ENCODE results near the gene KDM4B.

KDM4B gene

DNA sequence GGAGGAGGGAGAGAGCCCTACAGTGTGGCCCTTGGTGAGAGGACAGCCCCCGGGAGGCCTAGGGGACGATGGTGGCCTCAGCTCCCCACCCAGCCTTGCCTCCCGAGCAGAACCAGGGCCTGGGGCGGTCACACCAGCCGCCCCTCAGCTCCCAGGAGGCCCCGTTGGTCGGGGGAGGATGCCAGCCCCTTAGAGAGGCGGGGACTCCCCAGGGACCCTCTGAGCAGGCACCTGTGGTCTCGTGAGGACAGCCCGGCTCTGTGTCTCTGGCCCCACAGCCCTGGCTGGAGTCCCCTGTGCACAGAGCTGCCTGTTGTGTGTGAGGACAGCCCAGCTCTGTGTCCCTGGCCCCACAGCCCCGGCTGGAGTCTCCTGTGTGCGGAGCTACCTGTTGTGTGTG lies 158.8 kb downstream of the KDM4B start:
- no peak for DNase-seq

DNA sequence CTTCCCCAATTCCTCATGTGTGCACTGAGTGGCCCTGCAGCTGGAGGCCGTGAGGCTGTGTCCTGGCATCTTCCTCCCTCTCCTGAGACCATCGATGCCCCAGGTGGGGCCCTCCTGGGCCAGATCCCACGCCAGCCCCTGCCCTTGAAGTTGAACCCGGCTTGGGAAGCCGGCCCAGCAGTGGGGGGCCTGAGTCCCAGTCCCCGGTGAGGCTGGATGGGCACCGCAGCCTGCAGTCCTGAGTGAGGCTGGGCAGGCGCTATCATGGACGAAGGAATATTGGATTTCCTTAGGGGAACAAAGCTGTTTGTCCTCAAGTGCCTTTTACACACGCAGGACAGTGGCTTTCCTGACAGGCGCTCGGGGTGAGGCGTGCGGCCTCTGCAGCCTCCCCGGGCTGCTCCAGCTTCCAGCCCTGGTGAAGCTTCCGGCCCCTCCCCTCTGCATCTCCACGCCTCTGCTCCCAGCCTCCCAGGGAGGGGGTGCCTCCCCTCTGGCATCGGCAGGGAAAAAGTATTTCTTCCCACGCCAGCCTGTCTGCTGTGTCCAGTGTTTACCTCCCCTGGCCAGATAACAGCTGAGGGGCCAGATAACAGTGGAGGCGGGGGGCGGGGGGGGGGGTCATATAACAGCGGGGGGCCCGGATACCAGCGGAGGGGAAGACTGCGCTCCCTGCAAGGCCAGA lies 159.5 kb downstream of the KDM4B start:
- no peak for DNase-seq

DNA sequence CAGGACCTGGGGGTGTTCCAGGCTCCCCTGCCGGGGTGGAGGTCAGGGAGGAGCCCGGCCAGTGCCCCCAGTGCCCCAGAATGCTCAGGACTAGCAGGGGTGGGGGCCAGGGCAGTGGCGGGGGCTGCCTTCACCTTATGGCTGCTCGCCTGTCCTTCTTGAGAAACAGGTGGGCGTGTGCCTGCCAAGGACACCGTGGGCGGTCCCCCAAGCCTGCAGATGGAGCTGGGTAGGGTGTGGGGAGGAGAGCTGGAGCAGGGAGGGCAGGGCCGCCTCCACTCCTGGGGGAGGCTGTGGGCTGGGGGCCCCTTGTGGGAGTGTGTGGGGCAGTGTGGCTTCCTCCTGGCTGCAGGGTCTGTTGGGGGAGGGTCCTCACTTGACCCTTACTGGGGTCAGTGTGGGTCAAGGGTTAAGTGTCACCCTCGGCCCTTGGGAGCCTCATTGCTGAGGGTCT lies 160.1 kb downstream of the KDM4B start:
- no peak for DNase-seq

DNA sequence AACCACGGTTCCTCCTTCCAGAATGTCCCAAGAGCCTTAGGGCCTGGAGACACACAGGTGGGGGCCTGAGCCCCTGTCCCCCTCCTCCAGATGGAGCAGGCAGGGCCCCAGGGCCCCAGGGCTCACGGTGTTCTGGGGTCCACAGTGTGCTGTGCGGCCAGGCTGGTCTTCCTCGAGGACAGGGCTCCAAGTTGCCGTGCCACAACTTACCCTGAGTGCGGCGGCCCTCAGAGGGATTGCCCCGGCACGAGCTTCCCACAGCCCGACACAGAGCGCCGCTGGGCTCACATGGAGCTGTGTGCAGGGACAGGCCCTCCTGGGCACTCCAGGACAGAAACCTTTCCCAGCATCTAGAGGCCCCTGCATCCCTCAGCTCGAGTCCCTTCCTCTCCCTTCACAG lies 160.8 kb downstream of the KDM4B start:
- DNase-seq, result no peak

DNA sequence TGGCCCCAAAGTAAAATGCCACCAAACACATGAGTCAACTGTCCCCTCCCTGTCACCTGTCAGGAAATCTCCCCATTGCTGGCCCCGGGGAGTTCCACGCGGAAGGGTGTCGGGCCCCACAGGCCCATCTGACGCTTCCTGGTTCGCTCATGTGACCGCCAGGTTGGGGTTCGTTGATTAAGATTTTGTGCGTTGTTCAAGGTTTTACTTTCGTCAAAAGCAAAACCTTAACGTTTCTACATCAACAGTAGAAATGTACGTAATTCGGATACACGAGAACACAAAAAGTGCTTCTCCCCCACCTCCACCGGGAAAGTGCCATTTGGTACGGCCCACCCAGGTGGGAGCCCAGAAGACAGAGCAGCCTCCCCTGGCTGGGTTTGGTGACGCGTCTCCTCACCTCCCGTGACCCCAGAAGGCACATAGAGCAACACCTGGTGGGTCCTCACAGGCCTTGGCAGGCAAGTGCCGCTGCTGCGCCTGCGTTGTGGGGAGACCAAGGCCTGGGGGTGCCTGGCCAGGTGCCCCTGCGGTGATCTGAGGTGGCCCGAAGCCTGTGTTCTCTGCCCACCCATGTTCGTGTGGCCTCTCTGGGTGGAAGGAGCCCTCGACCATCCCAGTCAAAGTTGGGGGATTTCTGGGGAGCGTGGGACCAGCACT lies 161.6 kb downstream of the KDM4B start:
- peak; percentile 9 for DNase-seq

DNA sequence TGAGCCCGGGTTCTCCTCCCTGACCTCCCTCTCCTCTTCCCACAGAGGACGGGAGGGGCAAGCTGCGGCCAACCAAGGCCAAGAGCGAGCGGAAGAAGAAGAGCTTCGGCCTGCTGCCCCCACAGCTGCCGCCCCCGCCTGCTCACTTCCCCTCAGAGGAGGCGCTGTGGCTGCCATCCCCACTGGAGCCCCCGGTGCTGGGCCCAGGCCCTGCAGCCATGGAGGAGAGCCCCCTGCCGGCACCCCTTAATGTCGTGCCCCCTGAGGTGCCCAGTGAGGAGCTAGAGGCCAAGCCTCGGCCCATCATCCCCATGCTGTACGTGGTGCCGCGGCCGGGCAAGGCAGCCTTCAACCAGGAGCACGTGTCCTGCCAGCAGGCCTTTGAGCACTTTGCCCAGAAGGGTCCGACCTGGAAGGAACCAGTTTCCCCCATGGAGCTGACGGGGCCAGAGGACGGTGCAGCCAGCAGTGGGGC lies 162.2 kb downstream of the KDM4B start:
- no peak for DNase-seq

DNA sequence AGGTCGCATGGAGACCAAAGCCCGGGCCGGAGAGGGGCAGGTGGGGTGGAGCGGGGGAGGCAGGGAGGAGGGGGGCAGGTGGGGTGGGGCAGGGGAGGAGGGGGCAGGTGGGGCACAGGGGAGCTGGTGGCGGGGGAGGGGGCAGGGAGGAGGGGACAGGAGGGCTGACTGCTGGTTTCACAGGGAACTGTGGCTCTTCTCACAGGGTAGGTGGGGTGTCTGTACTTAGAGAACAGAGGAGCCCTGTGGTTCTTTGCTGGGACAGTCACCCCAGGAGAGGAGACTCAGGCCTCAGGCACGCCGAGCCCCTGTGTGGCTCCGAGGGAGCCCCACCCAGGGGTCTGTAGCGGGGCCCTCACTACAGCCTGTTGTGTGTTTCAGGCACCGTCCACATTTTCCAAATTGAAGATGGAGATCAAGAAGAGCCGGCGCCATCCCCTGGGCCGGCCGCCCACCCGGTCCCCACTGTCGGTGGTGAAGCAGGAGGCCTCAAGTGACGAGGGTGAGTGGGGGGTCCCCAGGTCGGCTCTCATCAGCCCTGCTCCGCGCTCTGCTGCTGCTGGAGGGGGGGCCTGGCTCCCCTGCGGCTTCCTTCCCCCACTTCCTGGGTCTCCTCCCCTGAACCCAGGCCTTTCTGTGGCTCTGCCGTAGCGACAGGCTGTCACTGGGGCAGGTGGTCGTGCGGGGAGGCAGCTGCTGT lies 162.7 kb downstream of the KDM4B start:
- DNase-seq, result no peak

DNA sequence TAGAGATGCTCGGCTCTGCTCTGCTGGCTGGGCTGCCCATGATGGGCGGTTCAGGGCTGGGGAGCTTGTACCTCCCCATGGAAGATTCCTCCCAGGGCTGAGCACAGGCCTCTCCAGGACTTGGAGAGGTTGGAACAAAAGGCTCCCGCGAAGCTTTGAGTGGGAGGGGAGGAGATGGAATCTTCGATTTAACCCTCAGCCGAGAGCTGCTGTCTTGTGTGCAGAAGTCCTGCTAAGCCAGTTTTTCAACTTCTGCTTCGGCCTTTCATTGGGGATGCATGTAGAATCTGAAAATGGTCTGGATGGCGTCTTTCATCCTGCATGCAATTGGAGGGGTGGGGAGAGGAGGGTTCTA lies 163.3 kb downstream of the KDM4B start:
- no peak for DNase-seq

DNA sequence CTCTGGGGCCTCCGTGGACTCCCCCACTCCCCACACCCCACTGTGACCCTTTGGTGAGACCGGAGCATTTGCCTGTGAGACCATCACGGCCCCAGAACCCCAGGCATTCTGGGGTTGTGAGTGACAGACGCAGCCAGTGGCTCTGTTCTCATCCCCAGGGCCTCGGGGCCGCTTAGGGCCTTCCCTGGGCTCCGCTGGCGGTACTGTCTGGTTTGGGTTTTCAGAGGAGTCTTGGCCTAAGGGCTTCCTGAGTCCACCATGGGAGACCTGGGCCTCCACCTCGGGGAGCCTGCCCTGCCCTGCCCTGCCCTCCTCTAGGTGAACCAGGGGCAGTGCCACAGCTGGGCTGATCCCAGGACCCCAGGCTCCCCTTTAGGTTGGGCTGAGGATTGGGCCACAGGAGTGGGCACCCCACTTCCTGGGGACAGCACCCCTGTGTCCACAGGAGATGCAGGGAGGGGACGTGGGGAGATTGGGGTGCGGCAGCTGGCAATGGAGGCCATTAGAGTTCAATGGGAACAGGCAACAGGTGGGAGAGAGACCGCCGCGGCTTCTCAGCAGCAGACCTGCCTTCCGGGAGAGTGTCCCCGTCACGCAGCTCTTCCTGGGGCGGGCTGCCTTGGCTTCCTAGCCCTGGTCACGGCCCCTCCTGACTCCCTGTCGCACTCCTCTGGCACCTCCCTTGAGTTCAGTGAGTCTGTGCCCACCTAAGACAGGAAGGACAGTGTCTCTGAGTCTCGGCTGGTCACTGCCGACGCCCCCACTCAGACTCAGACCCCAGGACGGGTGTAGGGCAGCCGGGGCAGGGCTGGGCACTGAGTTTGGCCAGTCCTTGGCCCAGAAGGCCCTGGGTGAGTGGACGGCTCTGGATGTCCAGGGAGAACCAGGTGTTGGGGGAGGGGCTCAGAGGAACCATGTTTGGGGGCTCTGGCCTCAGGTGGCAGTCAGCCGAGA lies 164.1 kb downstream of the KDM4B start:
- DNase-seq, result no peak

DNA sequence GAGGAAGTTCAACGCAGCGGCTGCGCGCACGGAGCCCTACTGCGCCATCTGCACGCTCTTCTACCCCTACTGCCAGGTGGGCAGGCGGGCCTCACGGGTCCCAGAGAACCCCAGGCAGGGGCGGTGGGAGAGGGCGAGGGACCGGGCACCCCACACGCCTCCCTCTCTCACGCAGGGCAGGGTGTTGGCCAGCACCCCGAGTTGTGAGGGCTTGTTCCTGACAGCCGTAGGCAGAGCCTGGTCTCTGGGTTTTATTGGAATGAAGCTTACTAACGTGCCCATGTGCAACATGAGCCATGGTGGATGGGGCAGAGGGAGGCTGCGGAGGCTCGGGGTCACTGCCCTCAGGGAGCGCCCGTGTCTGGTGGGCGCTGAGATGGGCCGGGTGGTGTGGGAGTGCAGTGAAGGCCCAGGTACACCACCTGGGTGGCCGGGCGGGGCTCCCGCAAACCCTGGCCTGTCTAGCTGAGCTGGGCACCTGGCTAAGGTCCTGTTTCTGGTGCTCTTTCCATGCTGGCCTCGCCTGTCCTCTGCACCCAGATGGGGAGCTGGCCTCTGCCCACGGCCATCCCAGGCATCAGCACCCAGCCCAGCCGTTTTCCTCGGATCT lies 165.2 kb downstream of the KDM4B start:
- no peak for DNase-seq

DNA sequence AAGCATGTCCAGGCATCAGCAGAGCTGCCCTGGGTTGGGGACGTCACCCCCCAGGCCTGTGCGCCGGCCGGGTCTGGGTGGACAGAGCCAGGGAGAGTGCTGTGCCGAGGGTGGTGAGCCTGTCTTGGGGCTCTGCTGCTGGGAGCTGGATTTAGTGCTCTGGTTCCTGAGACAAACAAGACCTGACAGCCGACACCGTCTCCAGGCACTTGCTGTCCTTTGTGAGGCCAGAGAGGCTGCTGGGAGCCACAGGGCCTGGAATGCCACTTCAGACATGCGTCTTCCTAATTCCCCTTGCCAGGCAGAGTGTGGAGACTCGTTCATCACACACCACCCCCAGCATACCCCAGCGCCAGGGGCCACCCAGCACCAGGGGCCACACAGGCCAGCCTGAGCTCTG lies 165.8 kb downstream of the KDM4B start:
- DNase-seq, result no peak

DNA sequence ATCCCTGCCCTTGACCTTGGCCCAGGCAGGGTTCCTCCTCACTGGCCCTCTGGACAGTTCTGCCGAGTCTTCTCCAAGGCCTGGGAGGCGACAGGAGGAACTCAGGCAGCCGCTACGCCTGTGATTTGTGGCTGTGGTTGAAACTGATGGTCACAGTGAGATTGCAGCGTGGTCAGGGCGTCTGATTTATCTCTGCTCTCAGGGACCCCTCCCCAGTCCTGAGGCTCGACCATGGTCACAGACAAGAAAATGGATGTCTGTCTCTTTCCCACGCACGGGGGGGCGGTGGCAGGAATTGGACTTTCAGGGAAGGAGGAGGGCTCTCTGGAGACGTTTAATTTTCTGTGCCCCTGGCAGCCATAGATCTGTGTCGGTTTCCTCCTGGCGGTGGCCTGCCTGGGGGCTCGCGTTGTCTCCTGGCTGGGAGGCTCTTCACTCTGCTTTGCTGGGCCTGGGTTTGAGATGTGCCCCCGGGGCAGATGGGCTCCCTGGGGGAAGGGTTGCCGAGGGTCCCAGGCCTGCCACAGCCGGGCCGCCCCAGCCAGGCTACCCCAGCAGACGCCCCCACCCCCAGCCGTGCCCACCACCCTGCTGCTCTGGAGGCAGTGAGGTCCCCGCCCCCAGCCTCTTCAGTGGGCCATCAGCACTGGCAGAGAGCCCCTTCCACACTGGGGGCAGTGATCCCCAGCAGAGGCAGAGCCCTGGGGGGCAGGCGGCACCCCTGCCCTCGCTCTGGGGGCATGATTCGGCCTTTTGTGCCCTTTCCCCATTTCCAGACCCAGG lies 167.4 kb downstream of the KDM4B start:
- no peak for DNase-seq

DNA sequence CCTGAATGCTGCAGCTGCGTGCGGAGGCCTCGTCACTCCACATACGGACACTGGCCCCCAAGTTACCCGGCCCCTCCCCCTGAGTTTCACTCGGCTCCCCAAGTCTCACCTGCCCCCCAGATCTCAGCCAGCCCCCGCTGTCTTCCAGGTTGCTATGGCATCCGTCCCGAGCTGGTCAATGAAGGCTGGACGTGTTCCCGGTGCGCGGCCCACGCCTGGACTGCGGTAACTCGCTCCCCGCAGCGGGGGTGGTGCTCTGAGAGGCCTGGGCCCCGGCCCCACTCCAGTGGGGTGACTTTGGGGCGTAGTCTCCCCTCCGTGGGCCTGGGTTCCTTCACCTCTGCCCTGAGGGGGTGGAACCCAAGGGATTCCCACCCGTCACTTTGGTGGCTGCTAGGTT lies 168.2 kb downstream of the KDM4B start:
- DNase-seq, result no peak

DNA sequence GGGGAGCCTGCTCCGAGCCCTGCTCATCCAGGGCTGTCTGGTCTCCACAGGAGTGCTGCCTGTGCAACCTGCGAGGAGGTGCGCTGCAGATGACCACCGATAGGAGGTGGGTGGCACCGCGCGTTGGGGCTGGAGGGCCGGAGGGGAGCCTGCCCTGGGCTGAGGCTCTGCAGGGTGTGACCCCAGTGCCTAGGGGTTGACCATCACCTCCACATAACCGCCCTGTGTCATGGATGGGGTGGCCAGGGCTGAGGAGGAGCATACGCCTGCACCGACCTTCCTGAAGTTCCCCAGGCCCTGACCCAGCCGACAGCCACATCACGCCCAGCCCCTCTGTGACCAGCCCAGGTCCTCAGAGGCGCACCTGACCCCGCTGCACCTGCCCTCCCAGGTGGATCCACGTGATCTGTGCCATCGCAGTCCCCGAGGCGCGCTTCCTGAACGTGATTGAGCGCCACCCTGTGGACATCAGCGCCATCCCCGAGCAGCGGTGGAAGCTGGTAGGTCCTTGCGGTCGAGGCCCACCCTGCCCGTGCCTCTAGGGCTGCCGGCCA lies 168.7 kb downstream of the KDM4B start:
- no peak for DNase-seq

DNA sequence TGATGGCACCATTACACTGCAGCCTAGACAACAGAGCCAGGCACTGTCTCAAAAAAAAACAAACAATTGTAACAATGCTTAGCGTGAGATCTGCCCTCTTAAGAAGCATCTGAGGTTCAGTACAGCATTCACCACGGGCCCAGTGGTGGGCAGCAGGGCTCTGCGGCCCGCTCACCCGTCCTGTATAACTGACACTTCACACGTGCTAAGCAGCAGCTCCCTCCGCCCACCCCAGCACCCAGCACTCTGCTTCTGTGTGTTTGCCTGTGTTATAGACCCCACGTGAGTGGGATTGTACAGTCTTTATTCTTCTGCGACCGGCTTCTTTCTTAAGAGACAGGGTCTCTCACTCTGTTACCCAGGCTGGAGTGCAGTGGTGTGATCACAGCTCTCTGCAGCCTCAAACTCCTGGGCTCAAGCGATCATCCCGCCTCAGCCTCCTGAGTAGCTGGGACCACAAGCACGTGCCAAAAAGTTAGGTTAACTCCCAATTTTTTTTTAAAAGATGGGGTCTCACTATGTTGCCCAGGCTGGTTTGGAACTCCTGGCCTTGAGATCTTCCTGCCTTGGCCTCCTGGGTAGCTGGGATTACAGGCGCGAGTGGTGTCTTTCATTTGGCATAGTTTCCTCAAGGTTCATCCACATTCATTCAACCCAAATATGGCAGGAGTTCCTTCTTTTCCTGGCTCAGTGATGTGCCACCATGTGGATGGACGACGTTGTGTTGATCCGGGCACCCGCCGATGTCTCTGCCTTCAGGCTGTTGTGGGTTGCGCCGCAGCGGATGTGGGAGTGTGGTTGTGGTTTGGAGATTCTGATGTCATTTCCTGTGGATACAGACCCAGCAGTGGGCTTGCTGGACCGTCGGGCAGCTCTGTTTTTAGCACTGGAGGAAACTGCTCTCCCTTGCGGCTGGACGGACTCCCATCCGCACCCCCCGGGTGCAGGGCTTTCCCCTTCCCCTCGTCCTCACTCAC lies 170.0 kb downstream of the KDM4B start:
- peak; percentile 65 for DNase-seq

DNA sequence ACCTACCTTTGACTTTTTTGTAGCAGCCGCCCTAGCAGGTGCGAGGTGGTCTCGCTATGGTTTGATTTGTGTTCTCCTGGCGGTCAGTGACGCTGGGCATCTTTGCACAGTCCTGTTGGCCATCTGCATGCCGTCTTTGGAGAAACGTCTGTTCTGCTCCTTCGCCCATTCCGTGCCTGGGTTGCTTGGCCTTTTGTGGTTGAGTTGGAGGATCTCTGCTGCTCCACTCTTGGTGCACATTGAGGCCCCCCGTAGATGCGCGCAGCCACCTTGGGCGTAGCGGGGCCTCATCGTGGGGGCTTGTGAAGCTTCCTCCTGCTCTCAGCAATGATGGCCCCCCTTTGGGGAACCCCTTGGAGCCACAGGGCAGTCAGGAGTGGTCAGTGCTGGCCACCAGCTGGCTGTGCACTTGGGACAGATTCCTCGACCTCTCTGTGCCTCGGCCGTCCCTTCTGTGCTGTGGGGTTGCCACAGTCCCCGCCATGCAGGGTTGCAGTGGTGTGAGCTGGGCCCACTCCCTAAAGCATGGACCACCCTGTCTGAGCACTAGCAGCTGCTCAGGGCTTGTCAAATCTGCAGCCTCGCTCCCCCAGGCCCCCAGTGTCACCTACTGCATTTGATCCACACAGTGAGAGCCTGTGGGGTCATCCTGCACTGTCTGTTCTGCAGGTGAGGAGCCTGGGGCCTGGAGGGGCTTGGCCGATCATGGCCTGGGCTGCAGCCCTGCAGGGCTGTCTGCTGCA lies 170.8 kb downstream of the KDM4B start:
- no peak for DNase-seq

DNA sequence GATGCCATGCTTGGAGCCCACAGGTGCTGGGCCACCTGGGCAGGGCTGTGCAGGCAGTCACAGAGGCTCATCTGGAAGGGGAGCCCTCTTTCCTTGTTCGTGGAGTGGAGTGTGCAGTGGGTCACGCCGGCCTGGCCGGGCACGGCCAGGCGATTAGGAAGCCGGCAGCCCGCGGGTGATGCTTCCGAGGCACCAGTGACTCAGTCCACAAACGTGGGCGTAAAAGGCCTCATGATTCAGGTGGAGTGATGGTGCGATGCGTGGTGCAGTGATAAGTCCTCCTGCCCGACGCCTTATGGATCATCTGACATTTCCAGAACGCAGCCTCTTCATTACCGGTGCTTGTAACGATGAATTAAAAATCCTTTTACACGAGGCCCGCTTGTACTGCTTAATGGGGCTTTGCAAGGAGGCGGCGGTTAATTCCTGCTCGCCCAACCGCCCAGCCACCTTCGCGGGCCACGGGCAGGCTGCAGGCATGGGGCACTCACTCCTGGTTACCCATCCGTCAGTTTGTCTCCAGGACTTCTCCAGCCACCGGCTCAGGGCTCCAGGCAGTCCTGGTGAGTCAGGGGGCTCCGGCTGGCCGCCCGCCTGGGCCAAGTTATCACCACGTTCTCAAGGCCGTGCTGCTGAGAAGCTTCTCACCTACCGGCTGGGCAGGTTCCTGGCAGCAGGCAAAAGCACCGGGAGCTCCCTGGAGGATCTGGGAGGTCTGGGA lies 172.4 kb downstream of the KDM4B start:
- no peak for DNase-seq

DNA sequence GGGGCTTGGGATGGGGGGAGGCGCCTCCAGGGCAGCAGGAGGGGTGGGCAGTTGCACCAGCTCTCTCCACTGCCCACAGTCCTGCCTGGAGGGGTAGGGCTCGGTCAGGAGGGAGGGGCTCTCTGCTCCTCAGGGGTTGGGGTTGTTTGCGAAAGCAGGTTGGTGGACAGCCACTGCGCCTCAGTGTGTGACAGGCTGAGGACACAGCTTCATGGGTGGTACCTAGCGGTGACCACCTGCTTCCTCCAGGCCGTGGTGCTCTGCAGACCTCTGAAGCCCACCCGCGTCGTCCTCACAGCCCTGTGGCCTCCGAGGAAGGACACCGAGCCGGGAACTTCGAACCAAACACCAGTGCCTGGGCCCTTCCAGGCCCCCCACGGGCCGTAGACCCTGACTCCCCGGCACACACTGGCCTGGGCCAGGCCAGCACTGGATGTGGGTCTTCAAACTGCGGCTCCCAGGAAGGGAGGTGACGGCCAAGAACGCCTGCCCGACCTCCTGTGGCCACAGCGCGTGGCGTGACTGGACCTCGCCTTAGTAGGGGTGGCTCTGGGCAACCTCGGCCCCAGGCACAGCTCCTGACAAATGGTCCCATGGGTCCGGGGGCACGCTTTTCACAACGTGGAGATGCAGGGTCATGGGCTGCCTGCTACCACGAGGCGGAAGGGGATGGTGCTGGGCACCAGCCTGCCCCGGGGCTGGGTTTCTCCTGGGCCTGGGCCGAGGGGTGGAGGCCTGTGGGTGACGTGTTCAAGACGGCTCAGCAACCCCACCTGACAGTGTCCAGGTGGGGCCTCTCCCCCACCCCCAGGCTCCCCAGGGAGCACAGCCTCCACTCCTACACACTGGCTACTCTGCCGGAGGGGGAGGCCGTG lies 173.2 kb downstream of the KDM4B start:
- DNase-seq, result no peak

All from activated effector memory CD4-positive, alpha-beta T cell treated with Interleukin-2 at 50 U/mL for 16 hours (primary cell).